NT2/D1 (cell line): ENCODE data around the gene PPT1.

Experiments
- YY1 ChIP-seq: IDR thresholded peaks from 2 replicates; pipeline ENCODE4 v1.6.1; 2011; ENCODE audit not compliant: insufficient read length, insufficient read depth
- ZNF274 ChIP-seq: IDR thresholded peaks from 2 replicates; pipeline ENCODE4 v1.6.1; 2011; ENCODE audit warnings: mild to moderate bottlenecking, low read depth, low read length

- TF ChIP-seq YY1 (peak; percentile 90), ZNF274 (no peak)
These were observed at the start of gene PPT1 for GRCh38 chr1:40096977-40097782.
